GM21529 (cell line): Measurements from ENCODE around the gene ZBTB11.
"Not testable (repeated sequence)": the region's sequence is repeated elsewhere in the genome, so short reads cannot be mapped to it uniquely, and the experiment has no call there.

Experiments used
- ATAC-seq: cut with Tn5 transposase; IDR thresholded peaks from one replicate; pipeline ENCODE4 v1.9.1; 2021; ENCODE audit not compliant: unreplicated experiment

ZBTB11 gene

DNA sequence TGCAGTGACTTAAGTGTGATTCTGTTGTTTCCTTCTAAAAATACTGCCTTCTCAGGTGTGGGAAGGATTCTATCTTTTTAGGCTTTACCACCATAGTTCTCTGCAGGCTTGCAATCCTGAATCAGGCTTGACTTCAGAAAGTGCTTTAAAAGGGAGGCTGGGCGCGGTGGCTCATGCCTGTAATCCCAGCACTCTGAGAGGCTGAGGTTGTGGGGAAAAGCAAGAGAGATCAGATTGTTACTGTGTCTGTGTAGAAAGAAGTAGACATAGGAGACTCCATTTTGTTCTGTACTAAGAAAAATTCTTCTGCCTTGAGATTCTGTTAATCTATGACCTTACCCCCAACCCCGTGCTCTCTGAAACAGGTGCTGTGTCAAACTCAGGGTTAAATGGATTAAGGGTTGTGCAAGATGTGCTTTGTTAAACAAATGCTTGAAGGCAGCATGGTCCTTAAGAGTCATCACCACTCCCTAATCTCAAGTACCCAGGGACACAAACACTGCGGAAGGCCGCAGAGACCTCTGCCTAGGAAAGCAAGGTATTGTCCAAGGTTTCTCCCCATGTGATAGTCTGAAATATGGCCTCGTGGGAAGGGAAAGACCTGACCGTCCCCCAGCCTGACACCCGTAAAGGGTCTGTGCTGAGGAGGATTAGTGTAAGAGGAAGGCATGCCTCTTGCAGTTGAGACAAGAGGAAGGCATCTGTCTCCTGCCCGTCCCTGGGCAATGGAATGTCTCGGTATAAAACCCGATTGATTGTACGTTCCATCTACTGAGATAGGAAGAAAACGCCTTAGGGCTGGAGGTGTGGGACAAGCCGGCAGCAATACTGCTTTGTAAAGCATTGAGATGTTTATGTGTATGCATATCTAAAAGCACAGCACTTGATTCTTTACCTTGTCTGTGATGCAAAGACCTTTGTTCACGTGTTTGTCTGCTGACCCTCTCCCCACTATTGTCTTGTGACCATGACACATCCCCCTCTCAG lies 15.0 kb upstream of the ZBTB11 start:
- not testable (repeated sequence) for ATAC-seq

DNA sequence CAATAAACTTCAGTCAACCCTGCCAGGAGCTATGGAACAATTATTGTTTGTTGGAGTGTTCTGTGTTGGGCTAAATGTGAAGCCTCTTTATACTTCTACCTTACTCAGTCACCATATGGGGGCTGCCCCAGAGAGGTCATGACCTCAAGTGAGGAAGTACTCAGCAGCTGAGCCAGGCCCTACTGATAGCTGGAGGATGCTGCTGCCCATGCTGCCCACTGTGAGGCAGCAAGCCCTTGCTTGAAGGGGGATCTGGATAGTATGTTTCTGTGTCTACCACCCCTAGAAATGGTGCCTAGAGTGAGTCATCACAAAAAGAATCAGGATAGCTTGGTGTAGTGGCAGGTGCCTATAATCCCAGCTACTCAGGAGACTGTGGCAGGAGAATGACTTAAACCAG lies 14.0 kb upstream of the ZBTB11 start:
- peak; percentile 54 for ATAC-seq

DNA sequence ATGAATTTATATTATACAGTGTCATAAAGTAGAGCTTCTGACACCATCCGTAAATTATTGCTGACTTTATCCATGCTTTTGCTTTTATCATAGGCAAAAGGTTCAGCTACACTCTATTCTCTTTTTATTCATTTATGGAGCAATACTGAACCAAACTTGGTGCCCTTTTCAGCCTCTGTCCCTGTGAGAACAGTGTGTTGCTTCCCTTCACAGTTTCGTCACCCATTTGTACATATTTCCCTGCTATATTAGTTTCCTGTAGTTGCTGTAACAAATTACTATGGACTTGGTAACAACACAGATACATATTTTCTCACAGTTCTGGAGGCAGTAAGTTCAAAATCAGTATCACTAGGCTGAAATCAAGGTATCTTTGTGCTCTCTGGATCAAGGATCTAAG lies 12.4 kb upstream of the ZBTB11 start:
- no peak for ATAC-seq

DNA sequence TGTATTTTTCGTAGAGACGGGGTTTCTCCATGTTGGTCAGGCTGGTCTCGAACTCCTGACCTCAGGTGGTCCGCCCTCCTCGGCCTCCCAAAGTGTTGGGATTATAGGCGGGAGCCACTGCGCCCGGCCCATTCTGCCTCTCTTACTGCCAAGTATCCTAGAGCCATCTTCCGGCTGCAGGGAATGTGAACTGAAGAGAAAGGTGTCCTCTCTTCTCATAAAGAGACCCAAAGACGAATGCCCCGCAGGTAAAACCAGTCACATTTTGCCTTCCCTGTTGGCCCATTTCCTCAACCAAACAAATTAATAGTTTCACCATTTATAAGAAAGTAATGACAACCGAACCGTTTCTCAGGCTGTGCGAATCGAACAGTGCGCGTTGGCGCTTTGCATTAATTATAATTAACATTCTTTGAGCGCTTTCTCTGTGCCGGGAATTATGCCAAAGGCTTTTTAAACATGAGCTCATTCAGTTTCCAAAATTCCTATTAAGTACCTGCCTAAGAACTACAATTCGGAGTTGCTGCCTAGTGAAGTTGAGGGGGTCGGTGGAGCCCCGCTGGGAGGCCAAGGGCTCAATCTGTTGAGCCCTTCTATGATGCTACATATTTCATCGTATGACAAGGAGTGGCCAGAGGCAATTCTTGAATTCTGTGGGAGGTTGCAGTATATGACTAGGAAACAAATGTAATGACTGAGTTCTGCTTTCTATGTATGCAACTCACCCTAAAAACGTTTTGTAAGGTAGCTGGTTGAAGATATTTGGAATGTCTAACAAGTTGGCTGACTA lies 10.4 kb upstream of the ZBTB11 start:
- no peak for ATAC-seq

DNA sequence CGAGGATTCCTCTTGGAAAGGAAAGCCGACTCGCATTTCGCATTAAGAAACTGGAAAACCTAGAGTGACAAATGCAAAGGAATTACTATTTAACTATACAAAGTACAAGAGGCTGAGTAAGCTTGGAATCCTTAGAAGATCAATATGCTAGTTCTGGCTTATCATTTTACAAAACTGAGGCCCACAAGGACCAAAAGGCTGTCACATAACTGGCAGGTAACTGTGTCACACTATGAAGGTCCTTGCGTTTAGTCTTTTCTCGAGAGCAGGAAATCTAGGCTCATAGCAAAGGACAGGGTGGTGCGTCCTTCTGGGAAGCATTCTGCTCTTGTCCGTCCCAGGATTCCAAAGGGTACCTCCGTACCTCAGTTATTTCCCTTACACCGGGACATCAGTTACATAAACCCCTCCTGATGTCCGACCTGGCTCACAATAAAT lies 9.0 kb upstream of the ZBTB11 start:
- ATAC-seq: peak; percentile 6

DNA sequence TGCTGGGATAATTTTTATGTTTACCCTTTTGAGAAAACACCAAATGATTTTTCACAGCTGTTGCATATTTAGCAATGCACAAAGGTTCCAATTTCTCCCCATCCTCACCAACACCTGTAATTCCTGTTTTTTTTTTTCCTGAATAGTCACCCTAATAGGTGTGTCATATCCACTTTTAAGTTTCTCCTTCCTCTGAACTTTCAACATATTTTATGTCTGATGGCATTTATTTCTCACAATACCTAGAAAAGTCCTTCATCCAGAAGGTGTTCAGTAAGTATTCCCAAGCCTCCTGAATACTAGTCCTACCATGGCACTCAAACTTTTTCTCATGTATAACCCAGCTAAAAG lies 8.1 kb upstream of the ZBTB11 start:
- ATAC-seq: no peak

DNA sequence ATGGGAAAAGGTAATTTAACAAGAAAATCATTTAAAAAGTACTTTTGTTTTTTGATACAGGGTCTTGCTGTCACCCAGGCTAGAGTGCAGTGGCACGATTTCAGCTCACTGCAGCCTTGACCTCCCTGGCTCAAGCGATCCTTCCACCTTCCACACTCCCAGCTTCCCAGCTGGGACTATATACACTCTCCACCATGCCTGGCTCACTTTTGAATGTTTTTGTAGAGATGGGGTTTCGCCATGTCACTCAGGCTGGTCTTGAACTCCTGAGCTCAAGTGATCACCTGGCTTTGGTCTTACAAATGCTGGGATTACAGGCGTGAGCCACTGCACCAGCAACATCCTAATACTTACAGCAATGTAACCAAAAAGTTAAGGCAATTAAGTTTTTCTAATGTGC lies 3.5 kb upstream of the ZBTB11 start:
- no peak for ATAC-seq

DNA sequence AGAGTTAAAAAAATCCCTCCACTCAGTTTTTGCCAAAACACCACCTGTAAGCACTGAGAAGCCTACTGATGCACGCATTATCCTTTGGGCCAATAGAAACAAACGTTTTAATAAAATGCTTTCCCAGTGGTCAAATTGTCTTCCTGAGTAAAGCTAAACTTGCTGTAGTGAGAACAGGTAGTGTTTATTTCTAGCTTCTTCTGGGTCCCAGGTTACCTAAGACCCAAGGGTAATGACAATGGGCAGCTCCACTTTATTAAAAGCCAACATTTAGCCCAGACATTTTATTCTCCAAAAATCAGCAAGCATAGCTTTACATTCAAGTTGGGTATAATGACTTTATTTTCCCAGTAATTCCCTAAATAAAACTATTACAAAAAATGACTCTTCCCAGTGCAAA lies 1.9 kb upstream of the ZBTB11 start:
- ATAC-seq: not testable (repeated sequence)

DNA sequence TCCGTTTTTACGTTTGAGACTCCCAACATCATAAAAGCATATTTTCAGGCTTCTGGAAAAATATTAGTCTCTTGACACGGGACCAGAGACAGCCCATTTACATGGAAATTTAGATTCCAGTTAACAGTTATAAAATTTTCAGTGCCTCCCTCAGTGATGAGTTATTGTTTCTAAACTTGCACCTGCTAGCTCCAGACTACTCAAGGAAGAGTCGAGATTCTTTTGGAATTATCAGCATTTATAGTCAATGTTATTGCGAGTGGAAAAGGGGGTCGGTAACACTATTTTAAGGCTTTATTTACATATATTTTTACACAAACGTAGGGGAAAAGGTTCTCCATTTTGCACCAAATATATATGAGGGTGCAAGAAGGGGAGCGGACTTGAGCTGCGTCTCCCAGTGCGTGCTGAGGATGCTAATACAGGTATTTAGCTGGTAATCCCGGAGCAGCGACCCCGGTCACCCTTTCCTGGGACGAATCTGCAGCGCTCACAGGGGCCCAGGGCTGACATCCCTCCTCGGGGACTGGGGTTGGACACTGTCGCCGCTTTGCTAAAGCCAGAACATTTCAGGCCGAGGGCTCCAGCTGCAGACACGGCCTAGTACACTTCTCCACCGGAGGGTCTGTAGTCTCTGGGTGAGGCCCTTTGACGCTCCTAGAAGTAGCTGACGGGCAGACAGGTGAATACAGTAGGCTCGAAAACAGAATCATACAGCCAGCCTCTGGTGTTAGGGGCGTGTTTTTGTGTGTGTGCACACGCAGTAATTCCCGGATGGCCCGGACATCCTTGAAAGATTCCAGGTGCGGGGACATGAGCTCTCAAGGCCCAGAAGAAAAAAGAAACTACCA lies 729 bp upstream of the ZBTB11 start:
- ATAC-seq: no peak

DNA sequence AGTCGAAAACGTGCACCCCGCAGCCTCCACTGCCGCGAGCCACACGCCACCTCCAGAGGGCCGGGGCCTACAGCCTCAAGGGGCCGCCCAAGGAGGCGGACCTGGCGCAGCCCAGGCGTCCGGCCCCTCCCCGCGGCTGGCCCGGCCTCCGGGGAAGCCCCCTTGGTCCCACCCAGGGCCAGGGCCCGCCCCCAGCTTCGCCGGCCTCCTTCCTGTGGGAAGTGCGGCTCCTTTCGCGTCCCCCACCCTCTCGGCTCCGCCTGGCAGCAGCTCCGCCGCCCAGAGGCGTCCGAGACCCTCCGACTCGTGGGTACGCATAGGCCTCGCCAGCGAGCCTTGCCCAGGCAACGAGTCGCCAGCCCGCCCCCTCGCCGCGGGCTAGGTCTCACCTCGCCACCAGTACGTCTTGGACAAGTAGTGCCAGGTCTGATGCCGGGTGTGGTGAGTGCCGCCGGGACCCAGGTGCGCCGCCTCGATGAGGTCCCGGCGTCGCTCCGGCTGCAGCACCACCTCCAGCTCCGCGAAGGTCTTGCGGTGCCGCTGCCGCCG lies 642 bp downstream of the ZBTB11 start:
- ATAC-seq: peak; percentile 80

DNA sequence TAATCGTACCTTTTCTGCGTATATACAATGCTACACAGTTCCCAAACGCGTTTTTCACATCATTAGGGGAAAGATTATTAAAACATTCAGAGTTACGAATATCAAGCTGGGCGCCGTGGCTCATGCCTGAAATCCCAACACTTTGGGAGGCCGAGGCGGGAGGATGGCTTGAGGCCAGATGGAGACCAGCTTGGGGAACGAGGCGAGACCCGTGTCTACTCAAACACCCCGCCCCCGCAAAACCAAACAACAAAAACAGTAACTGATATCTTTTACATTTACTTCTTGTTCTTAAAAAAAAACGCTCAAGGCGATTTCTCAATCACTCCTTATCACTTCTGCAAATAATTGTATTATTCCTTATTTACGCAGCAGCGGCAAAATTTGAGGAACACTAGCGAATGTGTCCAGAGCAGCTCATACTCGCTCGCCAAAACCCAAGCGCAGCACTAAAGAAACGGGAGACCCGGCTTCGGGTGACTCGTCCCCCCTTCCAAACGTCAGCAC lies 1.2 kb downstream of the ZBTB11 start:
- ATAC-seq: no peak

DNA sequence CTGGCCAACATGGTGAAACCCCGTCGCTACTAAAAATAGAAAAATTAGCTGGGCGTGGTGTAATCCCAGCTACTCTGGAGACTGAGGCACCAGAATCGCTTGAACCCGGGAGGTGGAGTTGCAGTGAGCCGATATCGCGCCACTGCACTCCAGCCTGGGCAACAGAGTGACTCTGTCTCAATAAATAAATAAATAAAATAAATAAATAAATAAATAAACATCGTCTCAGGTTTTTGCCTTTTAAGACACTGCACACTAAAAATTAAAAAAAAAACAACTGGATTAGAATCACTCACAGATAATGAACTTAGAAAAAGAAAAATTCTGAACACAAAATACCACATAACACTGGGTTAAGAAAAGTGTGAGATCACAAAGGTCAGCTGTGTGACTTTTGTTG lies 2.4 kb downstream of the ZBTB11 start:
- ATAC-seq: no peak

DNA sequence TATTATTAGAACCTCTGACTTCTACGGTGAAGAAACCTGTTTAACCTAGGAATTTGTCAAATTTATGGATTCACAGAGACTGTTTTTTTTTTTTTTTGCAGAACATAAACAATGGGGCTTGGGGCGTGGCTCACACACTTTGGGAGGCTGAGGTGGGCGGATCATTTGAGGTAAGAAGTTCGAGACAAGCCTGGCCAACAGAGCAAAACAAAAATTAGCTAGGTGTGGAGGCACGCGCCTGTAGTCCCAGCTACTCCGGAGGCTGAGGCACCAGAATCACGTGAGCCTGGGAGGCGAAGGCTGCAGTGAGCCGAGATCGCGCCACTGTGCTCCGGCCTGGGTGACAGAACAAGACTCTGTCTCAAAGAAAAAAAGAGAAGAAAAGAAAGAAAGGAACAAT lies 3.0 kb downstream of the ZBTB11 start:
- ATAC-seq: no peak

DNA sequence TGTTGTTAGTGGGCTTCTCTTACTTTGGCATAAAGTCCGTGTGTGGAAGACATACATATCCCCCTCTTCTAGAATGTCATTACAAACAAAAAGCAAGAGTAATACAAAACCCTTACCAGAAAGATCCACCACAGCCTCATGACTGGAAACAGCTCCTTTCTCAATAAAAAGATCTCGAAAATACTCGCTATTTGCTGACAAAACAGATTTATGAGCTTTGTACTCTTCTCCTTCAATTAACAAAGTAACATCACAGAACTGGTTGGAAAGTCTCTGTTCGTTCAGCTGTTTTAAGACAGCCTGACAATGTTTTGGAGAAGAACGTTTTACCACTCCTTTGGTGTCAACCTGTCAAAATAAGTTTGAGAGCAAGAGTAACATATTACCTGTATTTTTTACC lies 5.9 kb downstream of the ZBTB11 start:
- ATAC-seq: no peak

DNA sequence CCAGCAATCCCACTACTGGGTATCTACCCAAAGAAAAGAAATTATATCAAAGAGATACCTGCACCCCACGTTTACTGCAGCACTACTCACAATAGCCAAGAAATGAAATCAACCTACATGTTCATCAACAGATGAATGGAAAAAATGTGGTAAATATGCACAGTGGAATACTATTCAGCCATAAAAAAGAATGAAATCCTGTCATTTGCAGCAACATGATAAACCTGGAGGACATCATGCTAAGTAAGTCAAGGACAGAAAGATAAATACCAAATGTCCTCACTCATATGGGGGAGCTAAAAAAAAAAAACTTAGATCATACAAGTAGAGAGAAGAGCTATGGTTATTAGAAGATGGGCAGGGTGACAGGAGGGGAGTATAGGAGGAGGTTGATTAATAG lies 9.1 kb downstream of the ZBTB11 start:
- no peak for ATAC-seq

DNA sequence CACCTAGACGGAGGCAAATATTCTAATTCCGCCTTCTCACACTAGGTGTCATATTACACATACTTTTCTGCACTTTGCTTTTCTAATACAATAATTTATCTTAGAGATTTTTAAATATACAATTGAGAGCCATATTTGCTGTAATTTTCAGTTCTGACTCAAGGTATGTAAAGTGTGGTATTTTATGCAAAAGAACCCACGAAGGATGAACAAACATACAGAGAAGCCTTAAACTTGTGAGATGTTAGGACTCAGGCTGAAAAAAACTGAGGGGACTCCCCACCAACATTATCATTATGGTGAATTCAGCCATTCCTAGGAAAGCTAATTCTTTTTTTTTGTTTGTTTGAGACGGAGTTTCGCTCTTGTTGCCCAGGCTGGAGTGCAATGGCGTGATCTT lies 9.6 kb downstream of the ZBTB11 start:
- no peak for ATAC-seq

DNA sequence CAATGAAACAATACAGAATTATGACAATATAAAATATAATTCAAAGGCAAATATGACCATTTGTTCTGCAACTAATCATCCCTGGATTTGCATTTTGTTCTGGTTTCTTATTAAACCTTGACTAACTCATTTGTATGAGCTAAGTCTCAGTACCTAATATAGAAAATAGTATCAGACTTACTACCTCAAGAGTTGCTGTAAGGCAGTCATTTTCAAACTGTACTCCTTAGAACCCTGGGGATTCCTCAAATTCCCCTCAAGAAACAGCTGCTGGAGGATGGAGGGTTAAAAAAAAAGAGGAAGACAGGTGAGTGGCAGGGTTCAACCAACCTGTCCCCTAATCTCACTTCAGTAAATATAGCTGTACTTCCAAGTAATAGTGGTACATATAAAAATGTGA lies 11.1 kb downstream of the ZBTB11 start:
- ATAC-seq: no peak

DNA sequence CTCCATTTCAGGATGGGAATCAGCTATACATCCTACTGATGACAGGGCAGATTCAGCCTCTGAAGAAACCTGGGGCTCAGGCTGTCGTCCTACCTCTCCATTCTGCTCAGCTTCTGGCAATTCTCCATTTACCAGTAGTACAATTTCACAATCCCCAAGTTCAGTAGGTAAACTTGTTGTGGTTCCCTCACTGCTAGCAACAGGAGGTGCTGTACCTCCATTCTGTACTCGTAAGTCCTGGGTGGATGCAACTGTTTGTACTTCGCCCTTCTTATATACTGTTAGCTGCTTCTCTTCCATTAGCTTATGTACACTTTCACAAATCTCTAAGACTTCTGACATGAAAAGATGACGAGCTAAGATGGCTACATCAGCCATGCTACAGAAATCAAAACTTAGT lies 11.6 kb downstream of the ZBTB11 start:
- ATAC-seq: no peak

DNA sequence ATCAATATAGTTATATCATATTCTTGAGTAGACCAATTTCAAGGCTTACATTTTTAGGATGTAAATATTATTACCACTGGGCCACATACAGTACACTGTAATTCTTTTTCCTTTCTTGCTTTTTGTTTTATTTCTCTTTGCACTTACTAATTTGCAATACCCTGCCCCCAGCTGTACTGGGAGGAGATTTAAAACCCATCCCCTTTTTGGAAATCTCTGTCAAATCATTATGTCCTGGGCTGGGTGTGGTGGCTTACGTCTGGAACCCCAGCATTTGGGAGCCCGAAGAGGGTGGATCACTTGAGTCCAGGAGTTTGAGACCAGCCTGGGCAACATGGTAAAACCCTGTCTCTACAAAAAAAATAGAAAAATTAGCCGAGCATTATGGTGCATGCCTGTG lies 16.2 kb downstream of the ZBTB11 start:
- ATAC-seq: no peak

DNA sequence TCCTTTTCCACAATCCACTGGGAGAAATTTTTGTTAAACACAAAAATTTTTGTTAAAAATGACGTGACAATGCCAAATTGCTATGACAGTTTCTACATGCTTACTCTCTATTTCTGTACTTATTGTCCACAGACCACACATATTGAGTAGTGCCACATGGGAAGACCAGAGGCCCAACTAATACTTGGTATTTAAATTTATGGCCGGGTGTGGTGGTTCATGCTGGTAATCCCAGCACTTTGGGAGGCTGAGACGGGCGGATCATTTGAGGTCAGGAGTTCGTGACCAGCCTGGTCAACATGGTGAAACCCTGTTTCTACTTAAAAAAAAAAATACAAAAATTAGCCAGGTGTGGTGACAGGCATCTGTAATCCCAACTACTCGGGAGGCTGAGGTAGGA lies 20.3 kb downstream of the ZBTB11 start:
- ATAC-seq: no peak

DNA sequence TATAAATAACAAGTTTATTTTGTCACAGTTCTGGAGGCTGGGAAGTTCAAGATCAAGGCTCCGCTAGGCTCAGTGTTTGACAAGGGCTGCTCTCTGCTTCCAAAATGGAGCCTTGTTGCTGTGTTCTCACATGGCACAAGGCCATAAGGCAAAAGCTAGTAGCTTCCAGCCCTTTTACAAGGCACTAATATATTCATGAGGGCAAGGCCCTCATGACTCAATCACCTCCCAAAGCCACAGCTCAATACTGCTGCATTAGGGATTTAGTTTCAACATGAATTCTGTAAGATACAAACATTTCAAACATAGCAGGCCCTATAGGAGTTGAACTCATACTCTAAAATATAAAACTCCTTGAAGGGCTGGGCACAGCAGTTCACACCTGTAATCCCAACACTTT lies 30.2 kb downstream of the ZBTB11 start:
- ATAC-seq: no peak
